ENCODE measurements around the gene INTS2. TPM values are rescaled to one million over a fixed set of nuclear protein-coding genes. Genes with fewer than 3 reads are reported as not detected.
"Not testable (repeated sequence)": the region's sequence is repeated elsewhere in the genome, so short reads cannot be mapped to it uniquely, and the experiment has no call there.

INTS2 gene
- total RNA-seq, 1 experiment from 2014 or later, result 26.3 TPM

DNA sequence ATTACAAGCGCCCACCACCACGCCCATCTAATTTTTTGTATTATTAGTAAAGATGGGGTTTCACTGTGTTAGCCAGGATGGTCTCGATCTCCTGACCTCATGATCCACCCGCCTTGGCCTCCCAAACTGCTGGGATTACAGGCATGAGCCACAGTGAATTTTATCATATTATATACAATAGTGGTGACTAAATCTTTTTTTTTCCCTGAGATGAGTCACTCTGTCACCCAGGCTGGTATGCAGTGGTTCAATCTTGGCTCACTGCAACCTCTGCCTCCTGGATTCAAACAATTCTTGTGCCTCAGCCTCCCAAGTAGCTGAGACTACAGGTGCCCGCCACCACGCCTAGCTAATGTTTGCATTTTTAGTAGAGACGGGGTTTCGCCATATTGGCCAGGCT, 41.9 kb downstream of the INTS2 start:
- intact Hi-C loops (cut with micrococcal nuclease; ENCODE audit: unreplicated experiment), result not testable (repeated sequence)
- peaks cover 33% of the 10 kb centered on the region for H3K36me3 ChIP-seq (ENCODE audit: insufficient read depth, low read length, poor library complexity, severe bottlenecking)

DNA sequence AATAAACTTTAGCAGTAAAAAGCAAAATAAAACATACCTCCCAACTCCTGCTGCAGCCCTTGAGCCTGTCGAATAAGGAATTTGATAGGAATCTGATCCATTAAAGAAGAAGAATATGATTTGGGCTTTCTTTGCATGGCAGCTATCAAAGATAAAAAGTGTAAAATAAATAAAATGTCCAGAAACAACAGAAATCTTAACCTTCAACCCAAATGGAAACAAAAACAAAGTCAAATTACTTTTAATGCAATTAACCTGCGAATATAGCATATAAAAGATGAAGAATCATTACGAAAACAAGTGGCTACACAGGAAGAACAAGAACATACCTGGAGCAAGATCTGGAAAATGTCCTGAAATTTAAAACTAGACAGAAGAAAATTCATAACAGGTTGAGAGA, 42.9 kb downstream of the INTS2 start:
- BruUV-seq (replicated peaks), result no TSS peak
- POLR2A ChIA-PET (ENCODE audit: low non-redundant PET), result no interaction called here

More for the DNA sequence above, 41.9 kb downstream of the INTS2 start:
- H3K4me1 ChIP-seq (ENCODE audit: insufficient read depth, low read length, poor library complexity, severe bottlenecking); POLR2A ChIA-PET (ENCODE audit: low non-redundant PET); BruUV-seq (replicated peaks); H3K27ac ChIP-seq (ENCODE audit: low read depth, low read length, poor library complexity, severe bottlenecking); H3K4me3 ChIP-seq (ENCODE audit: low read depth, low read length, poor library complexity, severe bottlenecking); H3K27me3 ChIP-seq (replicated peaks; ENCODE audit: insufficient read depth, low read depth, low read length, poor library complexity); DNase-seq (ENCODE audit: low spot score); CTCF ChIA-PET; H3K9me3 ChIP-seq (ENCODE audit: low read depth, low read length, poor library complexity, severe bottlenecking): not testable (repeated sequence)

DNA sequence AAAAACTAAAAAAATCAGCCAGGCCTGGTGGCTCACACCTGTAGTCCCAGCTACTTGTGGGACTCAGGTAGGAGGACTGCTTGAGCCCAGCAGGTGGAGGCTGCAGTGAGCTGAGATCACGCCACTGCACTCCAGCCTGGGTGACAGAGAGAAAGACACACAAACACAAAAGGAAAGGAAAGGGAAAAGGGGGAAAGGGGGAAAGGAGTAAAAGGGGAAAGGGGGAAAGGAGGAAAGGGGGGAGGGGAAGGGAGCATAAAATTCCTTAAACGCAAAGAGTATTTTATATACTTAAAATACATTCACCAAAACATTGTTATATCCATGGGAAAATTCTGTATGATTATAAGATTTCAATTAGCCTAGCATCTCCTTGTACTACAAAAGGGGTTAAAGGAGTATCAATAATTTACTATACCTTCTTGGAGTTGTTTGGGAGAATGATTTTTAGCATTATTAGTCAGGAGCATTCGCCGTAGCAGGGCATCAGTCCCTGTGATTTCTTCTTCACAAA, 47.1 kb downstream of the INTS2 start:
- Histone ChIP-seq H3K27me3 (replicated peaks; ENCODE audit: insufficient read depth, low read depth, low read length, poor library complexity) (no peaks in the 10 kb centered on the region), H3K27ac (ENCODE audit: low read depth, low read length, poor library complexity, severe bottlenecking) (no peak overlapping the region), H3K4me1 (ENCODE audit: insufficient read depth, low read length, poor library complexity, severe bottlenecking) (no peaks in the 10 kb centered on the region), H3K4me3 (ENCODE audit: low read depth, low read length, poor library complexity, severe bottlenecking) (no peak overlapping the region), H3K9me3 (ENCODE audit: low read depth, low read length, poor library complexity, severe bottlenecking) (no peaks in the 10 kb centered on the region), H3K36me3 (ENCODE audit: insufficient read depth, low read length, poor library complexity, severe bottlenecking) (peaks cover 42% of the 10 kb centered on the region)
- no TSS peak for BruUV-seq (replicated peaks)
- no peak for DNase-seq (ENCODE audit: low spot score)
- POLR2A ChIA-PET (ENCODE audit: low non-redundant PET), result no interaction called here
- intact Hi-C loops (cut with micrococcal nuclease; ENCODE audit: unreplicated experiment), result no loop called here
- CTCF ChIA-PET, result no interaction called here
- TF ChIP-seq, protein P1, sequence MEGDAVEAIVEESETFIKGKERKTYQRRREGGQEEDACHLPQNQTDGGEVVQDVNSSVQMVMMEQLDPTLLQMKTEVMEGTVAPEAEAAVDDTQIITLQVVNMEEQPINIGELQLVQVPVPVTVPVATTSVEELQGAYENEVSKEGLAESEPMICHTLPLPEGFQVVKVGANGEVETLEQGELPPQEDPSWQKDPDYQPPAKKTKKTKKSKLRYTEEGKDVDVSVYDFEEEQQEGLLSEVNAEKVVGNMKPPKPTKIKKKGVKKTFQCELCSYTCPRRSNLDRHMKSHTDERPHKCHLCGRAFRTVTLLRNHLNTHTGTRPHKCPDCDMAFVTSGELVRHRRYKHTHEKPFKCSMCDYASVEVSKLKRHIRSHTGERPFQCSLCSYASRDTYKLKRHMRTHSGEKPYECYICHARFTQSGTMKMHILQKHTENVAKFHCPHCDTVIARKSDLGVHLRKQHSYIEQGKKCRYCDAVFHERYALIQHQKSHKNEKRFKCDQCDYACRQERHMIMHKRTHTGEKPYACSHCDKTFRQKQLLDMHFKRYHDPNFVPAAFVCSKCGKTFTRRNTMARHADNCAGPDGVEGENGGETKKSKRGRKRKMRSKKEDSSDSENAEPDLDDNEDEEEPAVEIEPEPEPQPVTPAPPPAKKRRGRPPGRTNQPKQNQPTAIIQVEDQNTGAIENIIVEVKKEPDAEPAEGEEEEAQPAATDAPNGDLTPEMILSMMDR (conservative IDR thresholded peaks at IDR 0.05; ENCODE audit: low read depth, low read length), result no peak
- no peak for TF ChIP-seq EZH2 (IDR thresholded peaks at IDR 0.05; ENCODE audit: borderline replicate concordance, low read depth, low read length, poor library complexity, severe bottlenecking)

More for the DNA sequence above, 42.9 kb downstream of the INTS2 start:
- TF ChIP-seq, protein P1 (conservative IDR thresholded peaks at IDR 0.05; ENCODE audit: low read depth, low read length), result no peak
- TF ChIP-seq EZH2 (IDR thresholded peaks at IDR 0.05; ENCODE audit: borderline replicate concordance, low read depth, low read length, poor library complexity, severe bottlenecking), result no peak
- Histone ChIP-seq H3K27ac (ENCODE audit: low read depth, low read length, poor library complexity, severe bottlenecking) (no peak overlapping the region), H3K9me3 (ENCODE audit: low read depth, low read length, poor library complexity, severe bottlenecking) (no peaks in the 10 kb centered on the region), H3K4me1 (ENCODE audit: insufficient read depth, low read length, poor library complexity, severe bottlenecking) (no peaks in the 10 kb centered on the region), H3K27me3 (replicated peaks; ENCODE audit: insufficient read depth, low read depth, low read length, poor library complexity) (no peaks in the 10 kb centered on the region), H3K36me3 (ENCODE audit: insufficient read depth, low read length, poor library complexity, severe bottlenecking) (peaks cover 34% of the 10 kb centered on the region), H3K4me3 (ENCODE audit: low read depth, low read length, poor library complexity, severe bottlenecking) (no peak overlapping the region)
- DNase-seq (ENCODE audit: low spot score), result no peak
- CTCF ChIA-PET, result no interaction called here
- intact Hi-C loops (cut with micrococcal nuclease; ENCODE audit: unreplicated experiment), result no loop called here

DNA sequence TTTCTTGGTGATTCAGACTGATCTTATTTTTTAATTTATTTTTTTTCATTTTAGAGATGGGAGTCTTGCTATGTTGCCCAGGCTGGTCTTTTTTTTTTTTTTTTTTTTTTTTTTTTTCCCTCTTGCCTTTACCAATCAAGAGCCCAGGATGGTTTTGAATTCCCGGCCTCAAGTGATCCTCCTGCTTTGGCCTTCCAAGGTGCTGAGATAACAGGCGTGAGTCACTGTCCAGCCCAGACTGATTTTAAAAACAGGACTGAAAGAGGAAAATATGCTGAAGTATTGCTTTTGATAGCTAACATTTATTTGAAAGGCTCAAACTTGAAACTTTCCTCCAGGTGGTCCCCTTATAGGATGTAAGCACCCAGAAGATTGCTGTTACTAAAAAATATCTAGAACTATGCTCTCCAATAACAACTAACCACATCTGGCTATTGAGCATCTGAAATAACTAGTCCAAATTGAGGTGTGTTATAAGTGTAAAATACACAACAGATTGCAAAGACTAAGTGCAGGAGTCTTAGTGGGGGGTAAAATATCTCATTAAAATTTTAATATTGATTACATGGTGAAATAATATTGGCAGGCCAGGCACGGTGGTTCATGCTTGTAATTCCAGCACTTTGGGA, 48.7 kb downstream of the INTS2 start:
- POLR2A ChIA-PET (ENCODE audit: low non-redundant PET), result no interaction called here
- intact Hi-C loops (cut with micrococcal nuclease; ENCODE audit: unreplicated experiment), result no loop called here

More for the DNA sequence above, 48.7 kb downstream of the INTS2 start:
- H3K4me3 ChIP-seq (ENCODE audit: low read depth, low read length, poor library complexity, severe bottlenecking), result no peak overlapping the region
- H3K27me3 ChIP-seq (replicated peaks; ENCODE audit: insufficient read depth, low read depth, low read length, poor library complexity), result no peaks in the 10 kb centered on the region
- CTCF ChIA-PET, result no interaction called here
- H3K36me3 ChIP-seq (ENCODE audit: insufficient read depth, low read length, poor library complexity, severe bottlenecking), result peaks cover 44% of the 10 kb centered on the region
- H3K27ac ChIP-seq (ENCODE audit: low read depth, low read length, poor library complexity, severe bottlenecking), result no peak overlapping the region
- no TSS peak for BruUV-seq (replicated peaks)
- H3K9me3 ChIP-seq (ENCODE audit: low read depth, low read length, poor library complexity, severe bottlenecking), result no peaks in the 10 kb centered on the region
- TF ChIP-seq EZH2 (IDR thresholded peaks at IDR 0.05; ENCODE audit: borderline replicate concordance, low read depth, low read length, poor library complexity, severe bottlenecking), result no peak
- TF ChIP-seq, protein P1 (conservative IDR thresholded peaks at IDR 0.05; ENCODE audit: low read depth, low read length), result no peak
- no peak for DNase-seq (ENCODE audit: low spot score)
- no peaks in the 10 kb centered on the region for H3K4me1 ChIP-seq (ENCODE audit: insufficient read depth, low read length, poor library complexity, severe bottlenecking)
